ENCODE measurements around the gene CRIP2. TPM values are rescaled to one million over a fixed set of nuclear protein-coding genes. Genes with fewer than 3 reads are reported as not detected.

Gene CRIP2
- total RNA-seq, 1 donor from 2014 or later, result 78.5 TPM

GRCh38 chr14:105442125-105442524, 32.5 kb upstream of the CRIP2 start:
- peaks cover 7% of the 10 kb centered on the region for H3K4me1 Mint-ChIP-seq (ENCODE audit: low read depth, unreplicated experiment)
- H3K4me3 Mint-ChIP-seq (ENCODE audit: unreplicated experiment), result no peak overlapping the region
- H3K36me3 Mint-ChIP-seq (ENCODE audit: unreplicated experiment), result no peaks in the 10 kb centered on the region
- H3K27ac Mint-ChIP-seq (ENCODE audit: unreplicated experiment), result no peak overlapping the region
- H3K9me3 Mint-ChIP-seq (ENCODE audit: unreplicated experiment), result peaks cover 8% of the 10 kb centered on the region
- H3K27me3 Mint-ChIP-seq (ENCODE audit: unreplicated experiment), result peaks cover 15% of the 10 kb centered on the region
- DNase-seq, result no peak
- TF ChIP-seq CTCF (IDR thresholded peaks at IDR 0.05; ENCODE audit: partially characterized antibody, unreplicated experiment), result no peak

GRCh38 chr14:105442834-105443233, 31.8 kb upstream of the CRIP2 start:
- no peak for TF ChIP-seq CTCF (IDR thresholded peaks at IDR 0.05; ENCODE audit: partially characterized antibody, unreplicated experiment)
- Mint-ChIP-seq H3K4me3 (ENCODE audit: unreplicated experiment) (no peak overlapping the region), H3K9me3 (ENCODE audit: unreplicated experiment) (peaks cover 8% of the 10 kb centered on the region), H3K4me1 (ENCODE audit: low read depth, unreplicated experiment) (peaks cover 7% of the 10 kb centered on the region), H3K36me3 (ENCODE audit: unreplicated experiment) (no peaks in the 10 kb centered on the region), H3K27ac (ENCODE audit: unreplicated experiment) (no peak overlapping the region), H3K27me3 (ENCODE audit: unreplicated experiment) (peaks cover 15% of the 10 kb centered on the region)
- no peak for DNase-seq

DNA sequence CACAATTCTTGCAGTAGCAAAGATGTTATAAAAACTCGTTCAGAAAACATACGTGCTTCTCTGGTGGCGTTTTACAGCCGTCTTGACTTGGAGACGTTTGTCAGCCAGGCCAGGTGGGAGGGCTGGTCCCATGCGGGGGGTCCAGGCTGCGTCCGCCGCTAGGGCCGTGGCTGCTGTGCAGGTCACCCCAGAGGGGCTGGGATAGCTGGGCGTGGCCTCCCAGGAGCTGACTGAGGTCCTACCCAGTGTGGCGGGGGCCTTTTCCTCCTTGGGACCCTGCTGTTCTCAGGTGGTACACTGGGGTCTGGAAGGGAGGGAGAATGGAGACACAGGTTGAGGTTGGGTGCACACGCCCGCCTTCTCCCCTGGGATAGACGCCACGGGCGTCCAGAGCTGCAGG, 29.8 kb upstream of the CRIP2 start:
- peaks cover 3% of the 10 kb centered on the region for H3K4me1 Mint-ChIP-seq (ENCODE audit: low read depth, unreplicated experiment)
- no peak for DNase-seq
- H3K27me3 Mint-ChIP-seq (ENCODE audit: unreplicated experiment), result peaks cover 13% of the 10 kb centered on the region
- no peak overlapping the region for H3K4me3 Mint-ChIP-seq (ENCODE audit: unreplicated experiment)
- H3K9me3 Mint-ChIP-seq (ENCODE audit: unreplicated experiment), result peaks cover 8% of the 10 kb centered on the region
- H3K36me3 Mint-ChIP-seq (ENCODE audit: unreplicated experiment), result no peaks in the 10 kb centered on the region
- no peak for TF ChIP-seq CTCF (IDR thresholded peaks at IDR 0.05; ENCODE audit: partially characterized antibody, unreplicated experiment)
- H3K27ac Mint-ChIP-seq (ENCODE audit: unreplicated experiment), result no peak overlapping the region

DNA sequence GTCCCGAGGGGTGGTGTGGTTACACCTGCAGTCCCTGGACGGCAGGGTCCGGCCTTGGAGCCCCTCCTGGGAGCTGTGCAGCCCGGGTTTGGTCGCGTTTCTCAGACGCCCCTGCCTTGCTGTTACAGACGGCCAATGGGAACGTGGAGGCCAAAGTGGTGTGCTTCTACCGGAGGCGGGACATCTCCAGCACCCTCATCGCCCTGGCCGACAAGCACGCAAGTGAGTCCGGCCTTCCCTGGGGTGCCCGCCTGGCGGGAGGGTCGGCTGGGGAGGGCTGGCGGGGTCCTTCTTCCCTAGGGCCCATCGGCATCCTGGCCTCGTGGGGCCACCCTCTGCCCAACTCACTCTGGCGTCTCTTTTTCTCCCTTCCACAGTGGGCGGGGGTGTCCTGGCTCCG, 29.3 kb upstream of the CRIP2 start:
- peak; percentile 19 for DNase-seq
- no peak for TF ChIP-seq CTCF (IDR thresholded peaks at IDR 0.05; ENCODE audit: partially characterized antibody, unreplicated experiment)
- peaks cover 13% of the 10 kb centered on the region for H3K27me3 Mint-ChIP-seq (ENCODE audit: unreplicated experiment)
- H3K36me3 Mint-ChIP-seq (ENCODE audit: unreplicated experiment), result no peaks in the 10 kb centered on the region
- H3K27ac Mint-ChIP-seq (ENCODE audit: unreplicated experiment), result no peak overlapping the region
- peaks cover 8% of the 10 kb centered on the region for H3K9me3 Mint-ChIP-seq (ENCODE audit: unreplicated experiment)
- H3K4me3 Mint-ChIP-seq (ENCODE audit: unreplicated experiment), result no peak overlapping the region
- peaks cover 3% of the 10 kb centered on the region for H3K4me1 Mint-ChIP-seq (ENCODE audit: low read depth, unreplicated experiment)

- H3K4me1 Mint-ChIP-seq (ENCODE audit: low read depth, unreplicated experiment), result peaks cover 3% of the 10 kb centered on the region
- H3K9me3 Mint-ChIP-seq (ENCODE audit: unreplicated experiment), result peaks cover 8% of the 10 kb centered on the region
- H3K36me3 Mint-ChIP-seq (ENCODE audit: unreplicated experiment), result no peaks in the 10 kb centered on the region
- no peak overlapping the region for H3K27ac Mint-ChIP-seq (ENCODE audit: unreplicated experiment)
- TF ChIP-seq CTCF (IDR thresholded peaks at IDR 0.05; ENCODE audit: partially characterized antibody, unreplicated experiment), result no peak
- H3K4me3 Mint-ChIP-seq (ENCODE audit: unreplicated experiment), result no peak overlapping the region
- H3K27me3 Mint-ChIP-seq (ENCODE audit: unreplicated experiment), result peaks cover 13% of the 10 kb centered on the region
- DNase-seq, result peak; percentile 11
Observed at GRCh38 chr14:105445901-105446845, 28.4 kb upstream of the CRIP2 start.
